Measurements from ENCODE around the gene TUBA4A.

TUBA4A gene

DNA sequence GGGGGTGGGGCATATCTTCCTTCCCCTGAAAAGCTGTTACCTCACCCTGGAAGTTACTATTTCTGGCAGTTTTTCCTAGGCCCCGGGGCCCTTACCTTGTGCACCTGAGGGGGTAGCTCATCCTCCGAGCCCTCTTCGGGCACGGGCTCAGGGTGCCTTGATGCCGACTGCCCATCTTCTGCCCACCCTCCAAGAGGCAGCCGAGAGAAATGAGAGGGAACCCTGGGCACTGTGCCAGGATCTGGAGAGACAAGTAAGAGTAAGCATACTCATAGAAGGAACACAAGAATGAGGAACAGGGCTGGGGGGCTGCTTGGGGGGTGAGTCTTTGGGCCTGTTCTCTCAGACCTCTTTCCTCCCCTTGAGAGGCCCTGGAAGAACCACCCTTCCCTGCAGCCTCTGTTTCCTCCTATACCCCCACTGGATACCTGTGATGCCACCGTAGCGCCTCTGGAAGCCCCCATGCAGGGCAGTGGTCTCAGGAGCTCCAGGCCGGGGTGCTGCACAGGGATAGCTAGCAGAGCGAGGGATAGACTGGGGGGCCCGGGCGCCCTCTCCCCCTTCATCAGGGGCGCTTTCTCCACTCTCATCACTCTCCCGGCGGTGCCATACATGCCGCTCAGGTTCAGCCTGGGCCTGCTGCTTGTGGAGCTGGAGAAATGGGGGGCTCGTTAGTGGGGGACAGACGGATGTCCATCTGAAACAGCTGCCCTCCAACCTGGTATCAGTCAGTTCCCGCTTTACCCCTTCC lies 32.9 kb downstream of the TUBA4A start:
- no peak overlapping the region for H3K27ac ChIP-seq (replicated peaks)
- H3K27me3 ChIP-seq (ENCODE audit: insufficient read depth, poor library complexity, severe bottlenecking) = peaks cover 2% of the 10 kb centered on the region
- no peak for DNase-seq (ENCODE audit: low read depth in 1 of 2, low spot score in 1 of 2)

DNA sequence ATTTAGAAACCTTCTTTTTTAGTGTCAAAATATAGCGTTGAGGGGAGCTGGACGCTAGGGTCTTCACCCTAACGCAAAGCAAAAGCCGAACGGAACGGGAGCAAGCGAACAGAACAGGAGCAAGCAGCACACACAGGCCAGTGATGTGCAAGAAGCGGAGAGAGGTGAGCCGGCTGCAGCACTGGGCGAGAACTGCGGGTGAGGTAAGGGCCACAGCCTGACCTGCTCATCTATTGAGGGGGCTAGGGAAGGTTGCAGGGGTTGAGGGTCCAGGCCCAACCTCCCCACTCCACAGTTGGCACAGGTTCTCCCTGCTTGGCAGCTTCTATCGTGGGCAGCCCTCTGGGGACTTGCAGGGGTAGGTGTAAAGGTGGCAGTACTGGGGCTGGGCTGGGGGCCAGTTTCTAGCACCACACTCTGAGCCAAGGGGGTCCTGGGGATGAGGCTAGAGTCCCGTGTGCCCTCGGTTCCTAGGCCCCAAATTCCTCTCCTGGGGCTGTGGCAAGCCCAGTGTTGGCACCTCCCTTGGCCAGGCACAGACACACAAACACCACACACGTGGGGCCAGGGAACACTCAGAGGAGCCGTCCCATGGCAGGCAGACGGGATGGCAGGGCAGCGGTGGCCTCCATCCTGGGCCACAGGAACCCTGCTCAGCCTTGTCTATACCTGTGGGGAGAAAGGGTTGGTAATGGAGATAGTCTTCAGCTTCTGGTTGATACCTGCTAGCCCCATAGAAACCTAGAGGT lies 33.8 kb downstream of the TUBA4A start:
- H3K27ac ChIP-seq (replicated peaks) = no peak overlapping the region
- peaks cover 2% of the 10 kb centered on the region for H3K27me3 ChIP-seq (ENCODE audit: insufficient read depth, poor library complexity, severe bottlenecking)
- TF ChIP-seq, protein P1, sequence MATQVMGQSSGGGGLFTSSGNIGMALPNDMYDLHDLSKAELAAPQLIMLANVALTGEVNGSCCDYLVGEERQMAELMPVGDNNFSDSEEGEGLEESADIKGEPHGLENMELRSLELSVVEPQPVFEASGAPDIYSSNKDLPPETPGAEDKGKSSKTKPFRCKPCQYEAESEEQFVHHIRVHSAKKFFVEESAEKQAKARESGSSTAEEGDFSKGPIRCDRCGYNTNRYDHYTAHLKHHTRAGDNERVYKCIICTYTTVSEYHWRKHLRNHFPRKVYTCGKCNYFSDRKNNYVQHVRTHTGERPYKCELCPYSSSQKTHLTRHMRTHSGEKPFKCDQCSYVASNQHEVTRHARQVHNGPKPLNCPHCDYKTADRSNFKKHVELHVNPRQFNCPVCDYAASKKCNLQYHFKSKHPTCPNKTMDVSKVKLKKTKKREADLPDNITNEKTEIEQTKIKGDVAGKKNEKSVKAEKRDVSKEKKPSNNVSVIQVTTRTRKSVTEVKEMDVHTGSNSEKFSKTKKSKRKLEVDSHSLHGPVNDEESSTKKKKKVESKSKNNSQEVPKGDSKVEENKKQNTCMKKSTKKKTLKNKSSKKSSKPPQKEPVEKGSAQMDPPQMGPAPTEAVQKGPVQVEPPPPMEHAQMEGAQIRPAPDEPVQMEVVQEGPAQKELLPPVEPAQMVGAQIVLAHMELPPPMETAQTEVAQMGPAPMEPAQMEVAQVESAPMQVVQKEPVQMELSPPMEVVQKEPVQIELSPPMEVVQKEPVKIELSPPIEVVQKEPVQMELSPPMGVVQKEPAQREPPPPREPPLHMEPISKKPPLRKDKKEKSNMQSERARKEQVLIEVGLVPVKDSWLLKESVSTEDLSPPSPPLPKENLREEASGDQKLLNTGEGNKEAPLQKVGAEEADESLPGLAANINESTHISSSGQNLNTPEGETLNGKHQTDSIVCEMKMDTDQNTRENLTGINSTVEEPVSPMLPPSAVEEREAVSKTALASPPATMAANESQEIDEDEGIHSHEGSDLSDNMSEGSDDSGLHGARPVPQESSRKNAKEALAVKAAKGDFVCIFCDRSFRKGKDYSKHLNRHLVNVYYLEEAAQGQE (IDR thresholded peaks at IDR 0.05; ENCODE audit: insufficient replicate concordance, low read depth) = no peak
- TF ChIP-seq, protein P2, sequence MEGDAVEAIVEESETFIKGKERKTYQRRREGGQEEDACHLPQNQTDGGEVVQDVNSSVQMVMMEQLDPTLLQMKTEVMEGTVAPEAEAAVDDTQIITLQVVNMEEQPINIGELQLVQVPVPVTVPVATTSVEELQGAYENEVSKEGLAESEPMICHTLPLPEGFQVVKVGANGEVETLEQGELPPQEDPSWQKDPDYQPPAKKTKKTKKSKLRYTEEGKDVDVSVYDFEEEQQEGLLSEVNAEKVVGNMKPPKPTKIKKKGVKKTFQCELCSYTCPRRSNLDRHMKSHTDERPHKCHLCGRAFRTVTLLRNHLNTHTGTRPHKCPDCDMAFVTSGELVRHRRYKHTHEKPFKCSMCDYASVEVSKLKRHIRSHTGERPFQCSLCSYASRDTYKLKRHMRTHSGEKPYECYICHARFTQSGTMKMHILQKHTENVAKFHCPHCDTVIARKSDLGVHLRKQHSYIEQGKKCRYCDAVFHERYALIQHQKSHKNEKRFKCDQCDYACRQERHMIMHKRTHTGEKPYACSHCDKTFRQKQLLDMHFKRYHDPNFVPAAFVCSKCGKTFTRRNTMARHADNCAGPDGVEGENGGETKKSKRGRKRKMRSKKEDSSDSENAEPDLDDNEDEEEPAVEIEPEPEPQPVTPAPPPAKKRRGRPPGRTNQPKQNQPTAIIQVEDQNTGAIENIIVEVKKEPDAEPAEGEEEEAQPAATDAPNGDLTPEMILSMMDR (IDR thresholded peaks at IDR 0.05; ENCODE audit: insufficient read depth, low read length) = no peak
- TF ChIP-seq GABPA (IDR thresholded peaks at IDR 0.05; ENCODE audit: low read depth) (no peak), SPI1 (IDR thresholded peaks at IDR 0.05; ENCODE audit: borderline replicate concordance, low read depth) (no peak)
- DNase-seq (ENCODE audit: low read depth in 1 of 2, low spot score in 1 of 2) = no peak
- H3K4me3 ChIP-seq (replicated peaks; ENCODE audit: insufficient read depth, low read length) = no peak overlapping the region

More for the DNA sequence above, 32.9 kb downstream of the TUBA4A start:
- H3K4me3 ChIP-seq (replicated peaks; ENCODE audit: insufficient read depth, low read length) = no peak overlapping the region
- TF ChIP-seq SPI1 (IDR thresholded peaks at IDR 0.05; ENCODE audit: borderline replicate concordance, low read depth) (peak; percentile 24; the same call in 1 of the 2 replicates), GABPA (IDR thresholded peaks at IDR 0.05; ENCODE audit: low read depth) (no peak)
- TF ChIP-seq, protein P1 (IDR thresholded peaks at IDR 0.05; ENCODE audit: insufficient replicate concordance, low read depth) = no peak
- TF ChIP-seq, protein P2 (IDR thresholded peaks at IDR 0.05; ENCODE audit: insufficient read depth, low read length) = no peak

DNA sequence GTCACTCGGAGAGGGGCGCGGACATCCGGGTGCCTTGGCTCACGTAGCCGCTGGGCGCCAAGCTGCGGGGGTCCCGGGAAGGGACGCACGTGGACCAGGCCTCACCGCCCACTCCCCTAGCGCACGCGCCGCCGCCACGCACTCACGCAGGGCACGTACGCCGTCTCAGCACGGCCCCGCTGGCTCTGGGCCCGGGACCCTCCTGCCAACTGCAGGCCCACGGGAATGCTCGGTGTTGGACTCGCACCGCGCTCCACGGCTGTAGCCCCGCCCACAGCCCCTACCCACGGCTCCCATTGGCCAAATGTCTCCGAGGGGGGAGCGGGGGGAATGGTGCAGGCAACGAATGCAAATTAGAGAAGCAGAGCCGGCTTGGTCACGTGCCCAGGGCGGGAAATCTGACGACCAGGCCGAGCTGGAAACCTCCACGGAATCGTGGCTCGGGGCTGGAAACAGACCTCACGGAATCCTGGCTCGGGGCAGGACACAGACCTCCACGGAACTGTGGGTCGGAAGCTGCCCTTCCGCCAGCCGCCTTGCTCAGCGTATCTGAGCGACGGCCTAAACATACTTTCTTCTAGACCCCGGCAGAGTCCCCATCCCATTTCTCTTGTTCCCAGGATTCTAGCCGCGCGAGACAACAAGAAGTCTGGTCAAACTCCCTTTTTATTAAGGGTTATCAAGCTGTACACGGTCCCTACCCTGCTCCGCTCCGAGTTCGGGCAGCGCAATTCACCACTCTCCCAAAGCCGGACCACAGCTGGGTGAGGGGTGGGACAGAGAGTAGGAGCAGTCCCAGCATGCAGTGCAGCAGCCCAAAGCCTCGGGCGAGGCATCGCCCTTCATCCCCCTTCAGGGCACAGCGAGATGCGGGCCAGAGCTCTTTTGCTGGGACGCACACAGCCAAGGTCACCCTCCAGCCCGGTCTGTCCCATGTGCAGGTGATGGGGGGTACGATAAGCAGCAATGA lies 34.7 kb downstream of the TUBA4A start, which contains the start of gene ABCB6:
ABCB6 (minus strand) TSS at position 227 of the 970 bp plus-strand sequence. CDS start 285 bp downstream, outside the sequence.
- H3K27me3 ChIP-seq (ENCODE audit: insufficient read depth, poor library complexity, severe bottlenecking) = peaks cover 2% of the 10 kb centered on the region
- no peak within 1 kb of the TSS for H3K4me3 ChIP-seq (replicated peaks; ENCODE audit: insufficient read depth, low read length)
- DNase-seq (ENCODE audit: low read depth in 1 of 2, low spot score in 1 of 2) = no peak
- H3K27ac ChIP-seq (replicated peaks) = no peak within 1 kb of the TSS
- no peak for TF ChIP-seq POLR2AphosphoS5 (IDR thresholded peaks at IDR 0.05; ENCODE audit: low read depth)
- no peak for TF ChIP-seq GABPA (IDR thresholded peaks at IDR 0.05; ENCODE audit: low read depth)
